ENCODE measurements around the gene GMEB1. TPM values are rescaled to one million over a fixed set of nuclear protein-coding genes. Genes with fewer than 3 reads are reported as not detected.

Gene GMEB1
- polyA plus RNA-seq, 1 donor (not counting 4 experiments of a cell fraction or from before 2014, with no cell fraction given), result 6.0 TPM

- no peak for FAIRE-seq
- H4K20me1 ChIP-seq (ENCODE audit: control insufficient read depth, extremely low read depth, insufficient read depth, low read length), result peaks cover 33% of the 10 kb centered on the region
These were observed 89.8 kb downstream of the GMEB1 start for GRCh38 chr1:28758420-28758819.

GRCh38 chr1:28759257-28759656, 90.7 kb downstream of the GMEB1 start:
- peaks cover 9% of the 10 kb centered on the region for H3K4me1 ChIP-seq (ENCODE audit: control insufficient read depth, extremely low read depth, insufficient read depth, low read length)
- H3K9me3 ChIP-seq (ENCODE audit: control insufficient read depth, low read depth, low read length), result no peaks in the 10 kb centered on the region
- peaks cover 30% of the 10 kb centered on the region for H4K20me1 ChIP-seq (ENCODE audit: control insufficient read depth, extremely low read depth, insufficient read depth, low read length)
- DNase-seq (ENCODE audit: low read depth, low spot score) (no peak), FAIRE-seq (no peak)
- H3K4me3 ChIP-seq (ENCODE audit: control insufficient read depth in 2 of 3, extremely low read depth in 1 of 3, insufficient read depth in 2 of 3, low read depth in 1 of 3, low read length in 3 of 3), result no peak overlapping the region
- H3K27ac ChIP-seq (ENCODE audit: control insufficient read depth, insufficient read depth, low read length), result no peak overlapping the region
- TF ChIP-seq CTCF (optimal IDR thresholded peaks at IDR 0.05 in 1 of 3, IDR thresholded peaks at IDR 0.05 in 1 of 3, conservative IDR thresholded peaks at IDR 0.05 in 1 of 3; ENCODE audit: extremely low read depth in 1 of 3, insufficient read depth in 2 of 3, low read length in 3 of 3) (no peak), EZH2 (IDR thresholded peaks at IDR 0.05; ENCODE audit: low read length) (no peak)
- no peak overlapping the region for H3K9ac ChIP-seq (ENCODE audit: control insufficient read depth, extremely low read depth, insufficient read depth, low read length)
- peaks cover 6 to 34% of the 10 kb centered on the region in 2 experiments for H3K36me3 ChIP-seq (ENCODE audit: control insufficient read depth in 2 of 2, extremely low read depth in 1 of 2, insufficient read depth in 2 of 2, low read length in 2 of 2)
- H3K9me1 ChIP-seq (ENCODE audit: control insufficient read depth, extremely low read depth, insufficient read depth, low read length), result peaks cover 2% of the 10 kb centered on the region
- H3K4me2 ChIP-seq (ENCODE audit: control insufficient read depth, extremely low read depth, insufficient read depth, low read depth, low read length), result no peak overlapping the region
- H3K27me3 ChIP-seq (ENCODE audit: control insufficient read depth, extremely low read depth, insufficient read depth, low read length), result no peaks in the 10 kb centered on the region
- no peak overlapping the region for H2AFZ ChIP-seq (ENCODE audit: control insufficient read depth, low read length)
- peaks cover 94% of the 10 kb centered on the region for H3K79me2 ChIP-seq (ENCODE audit: control insufficient read depth, insufficient read depth, low read length)
- dilution Hi-C loops (cut with MboI; ENCODE audit: extremely low pct_ligation_motif_present, low sequenced_read_pairs), result no loop called here

More at GRCh38 chr1:28758420-28758819, 89.8 kb downstream of the GMEB1 start:
- DNase-seq (ENCODE audit: low read depth, low spot score), result no peak
- no peaks in the 10 kb centered on the region for H3K9me3 ChIP-seq (ENCODE audit: control insufficient read depth, low read depth, low read length)
- TF ChIP-seq EZH2 (IDR thresholded peaks at IDR 0.05; ENCODE audit: low read length), result no peak
- no peak for TF ChIP-seq CTCF (optimal IDR thresholded peaks at IDR 0.05 in 1 of 3, IDR thresholded peaks at IDR 0.05 in 1 of 3, conservative IDR thresholded peaks at IDR 0.05 in 1 of 3; ENCODE audit: extremely low read depth in 1 of 3, insufficient read depth in 2 of 3, low read length in 3 of 3)
- H3K27me3 ChIP-seq (ENCODE audit: control insufficient read depth, extremely low read depth, insufficient read depth, low read length), result no peaks in the 10 kb centered on the region
- no peak overlapping the region for H3K27ac ChIP-seq (ENCODE audit: control insufficient read depth, insufficient read depth, low read length)
- peaks cover 99% of the 10 kb centered on the region for H3K79me2 ChIP-seq (ENCODE audit: control insufficient read depth, insufficient read depth, low read length)
- H3K4me3 ChIP-seq (ENCODE audit: control insufficient read depth in 2 of 3, extremely low read depth in 1 of 3, insufficient read depth in 2 of 3, low read depth in 1 of 3, low read length in 3 of 3), result no peak overlapping the region
- no peak overlapping the region for H2AFZ ChIP-seq (ENCODE audit: control insufficient read depth, low read length)
- dilution Hi-C loops (cut with MboI; ENCODE audit: extremely low pct_ligation_motif_present, low sequenced_read_pairs), result no loop called here
- peaks cover 8 to 34% of the 10 kb centered on the region in 2 experiments for H3K36me3 ChIP-seq (ENCODE audit: control insufficient read depth in 2 of 2, extremely low read depth in 1 of 2, insufficient read depth in 2 of 2, low read length in 2 of 2)
- no peak overlapping the region for H3K4me2 ChIP-seq (ENCODE audit: control insufficient read depth, extremely low read depth, insufficient read depth, low read depth, low read length)
- H3K9ac ChIP-seq (ENCODE audit: control insufficient read depth, extremely low read depth, insufficient read depth, low read length), result no peak overlapping the region
- H3K4me1 ChIP-seq (ENCODE audit: control insufficient read depth, extremely low read depth, insufficient read depth, low read length), result peaks cover 9% of the 10 kb centered on the region
- H3K9me1 ChIP-seq (ENCODE audit: control insufficient read depth, extremely low read depth, insufficient read depth, low read length), result peaks cover 2% of the 10 kb centered on the region
